GM19438 (cell line): Measurements from ENCODE around the gene PALLD.
A peak's percentile ranks its signal among the peaks of the same experiment; 100 is the strongest.
"Not testable (repeated sequence)": the region's sequence is repeated elsewhere in the genome, so short reads cannot be mapped to it uniquely, and the experiment has no call there.

Experiments used
- ATAC-seq: cut with Tn5 transposase; IDR thresholded peaks from one replicate; pipeline ENCODE4 v1.9.1; 2021; ENCODE audit warnings: low read depth; ENCODE audit not compliant: unreplicated experiment

The PALLD gene

GRCh38 chr4:168496834-168497233 is at the start of gene PALLD:
Gene PALLD, plus strand, starts transcription at chr4:168497052.
- no peak for ATAC-seq

GRCh38 chr4:168449063-168449462 is 47.8 kb upstream of the PALLD start:
- not testable (repeated sequence) for ATAC-seq

DNA sequence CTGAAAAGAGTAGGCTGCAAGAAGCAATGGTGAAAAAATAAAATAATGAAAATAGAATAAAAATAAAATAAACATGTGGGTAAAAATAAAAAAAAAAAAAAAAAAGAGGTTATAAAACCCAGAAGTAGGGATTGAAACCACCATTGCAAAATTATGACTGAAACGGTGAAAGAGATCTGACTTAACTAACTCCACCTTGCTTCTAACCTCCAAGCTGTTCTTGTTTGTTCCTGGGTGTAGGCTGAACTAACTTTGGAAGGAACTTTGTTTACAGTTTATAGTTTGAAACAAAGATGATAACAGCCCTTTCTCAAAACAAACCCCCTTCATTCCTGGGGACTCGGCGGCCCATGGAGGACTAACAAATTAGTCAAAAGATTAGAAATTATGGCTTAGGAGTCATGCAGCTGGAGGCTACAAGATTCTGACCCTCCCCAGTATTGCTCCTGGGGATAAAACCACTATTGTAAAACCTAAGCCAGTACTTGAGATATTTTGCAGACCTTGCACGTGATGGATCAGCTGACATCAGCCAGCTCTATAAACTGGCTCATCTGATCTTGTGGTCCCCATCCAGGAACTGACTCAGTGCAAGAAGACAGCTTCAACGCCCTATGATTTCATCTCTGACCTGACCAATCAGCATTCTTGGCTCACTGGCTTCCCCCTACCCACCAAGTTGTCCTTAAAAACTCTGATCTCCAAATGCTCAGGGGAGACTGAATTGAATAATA is 47.0 kb upstream of the PALLD start:
- ATAC-seq: no peak

- no peak for ATAC-seq
Measured at GRCh38 chr4:168451331-168451730, 45.5 kb upstream of the PALLD start.

- ATAC-seq: peak; percentile 72
Measured at GRCh38 chr4:168451744-168452390, 45.0 kb upstream of the PALLD start.

GRCh38 chr4:168453146-168453545 is 43.7 kb upstream of the PALLD start:
- no peak for ATAC-seq

DNA sequence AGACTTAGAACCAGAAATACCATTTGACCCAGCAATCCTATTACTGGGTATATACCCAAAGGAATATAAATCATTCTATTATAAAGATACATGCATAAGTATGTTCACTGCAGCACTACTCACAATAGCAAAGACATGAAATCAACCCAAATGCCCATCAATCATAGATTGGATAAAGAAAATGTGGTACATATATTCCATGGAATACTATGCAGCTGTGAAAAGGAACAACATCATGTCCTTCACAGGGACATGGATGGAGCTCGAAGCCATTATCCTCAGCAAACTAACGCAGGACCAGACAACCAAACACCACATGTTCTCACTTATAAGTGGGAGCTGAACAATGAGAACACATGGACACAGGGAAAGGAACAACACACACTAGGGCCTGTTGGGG is 38.6 kb upstream of the PALLD start:
- not testable (repeated sequence) for ATAC-seq

DNA sequence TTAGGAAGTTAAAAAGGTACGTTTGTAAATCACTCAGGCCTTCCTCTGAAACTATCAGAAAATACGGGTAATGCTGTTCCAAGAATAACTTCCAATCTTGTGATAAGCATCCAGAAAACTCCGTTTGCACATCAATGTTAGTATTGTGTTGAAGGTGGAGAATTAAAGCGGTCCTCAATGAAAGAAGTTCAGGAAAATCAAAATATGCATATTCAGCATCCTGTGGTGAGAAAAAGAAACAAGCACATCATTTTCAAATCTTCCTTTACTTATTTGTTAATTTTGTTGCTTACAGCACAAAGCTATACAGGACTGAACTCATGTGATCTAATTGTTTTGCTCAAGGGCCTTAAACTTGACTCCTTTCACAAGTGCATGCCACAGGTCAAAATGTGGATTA is 35.0 kb upstream of the PALLD start:
- no peak for ATAC-seq

DNA sequence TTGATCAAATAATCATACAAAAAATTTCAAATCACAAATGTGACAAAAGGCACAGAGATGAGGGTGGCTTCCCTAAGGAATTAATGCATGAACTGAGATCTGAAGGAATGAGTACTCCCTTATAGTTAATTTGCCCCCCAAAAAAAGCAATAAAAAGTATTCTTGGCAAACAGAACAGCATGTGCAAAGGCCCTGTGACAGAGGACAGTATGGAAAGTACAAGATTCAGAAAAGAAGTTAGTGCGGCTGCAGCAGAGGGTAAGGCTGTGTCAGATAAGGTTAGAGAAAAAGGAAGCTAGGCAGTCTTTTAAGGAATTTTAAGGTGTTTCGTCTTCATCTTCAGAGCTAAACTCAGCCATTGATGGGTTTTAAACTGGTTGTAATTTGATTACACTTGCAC is 23.9 kb upstream of the PALLD start:
- ATAC-seq: no peak

DNA sequence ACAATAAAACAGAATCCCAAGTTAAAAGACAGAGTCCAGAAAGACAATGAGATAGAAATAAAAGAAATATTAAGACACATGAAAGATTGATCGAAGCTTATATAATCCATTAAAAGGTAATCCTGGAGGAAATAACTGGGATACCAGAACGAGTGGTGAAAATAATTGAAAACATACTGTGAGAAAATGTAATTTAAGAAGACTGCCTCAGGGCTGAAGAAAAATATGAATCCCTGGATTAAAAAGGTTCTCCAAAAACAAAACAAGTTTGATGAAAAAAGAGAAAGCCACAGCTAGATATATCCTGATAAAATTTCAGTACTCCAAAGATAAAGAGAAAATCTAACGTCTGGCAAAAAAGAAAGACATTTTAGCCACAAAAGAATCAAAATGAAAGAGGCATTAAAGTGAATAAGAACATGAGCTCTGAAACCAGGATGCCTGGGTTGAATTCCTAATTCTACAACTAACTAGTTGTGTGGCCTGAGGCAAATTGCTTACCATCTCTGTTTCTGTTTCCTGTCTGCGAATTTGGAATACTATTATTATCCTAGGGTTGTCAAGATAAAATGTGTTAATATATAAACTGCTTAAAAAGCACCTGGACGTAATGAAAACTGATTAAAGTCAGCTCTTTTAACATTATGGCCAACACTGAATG is 22.1 kb upstream of the PALLD start:
- ATAC-seq: no peak

GRCh38 chr4:168475745-168476144 is 21.1 kb upstream of the PALLD start:
- no peak for ATAC-seq

DNA sequence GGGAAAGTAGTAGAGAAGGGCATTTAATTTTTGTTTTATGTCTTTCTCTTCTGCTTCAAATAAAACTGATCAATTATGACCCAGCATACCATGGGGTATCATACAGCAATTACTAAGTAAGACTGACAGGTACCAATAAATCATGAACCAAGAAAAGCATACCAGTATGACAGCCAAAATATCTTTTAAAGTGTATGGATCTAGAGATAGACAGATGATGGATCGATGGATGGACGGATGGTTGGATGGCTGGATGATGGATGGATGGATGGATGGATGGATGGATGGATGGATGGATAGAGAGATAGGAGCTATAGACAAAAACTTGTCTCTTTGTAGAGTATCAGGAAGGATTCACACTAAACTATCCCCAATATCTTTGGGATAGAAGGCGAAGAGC is 18.0 kb upstream of the PALLD start:
- ATAC-seq: no peak

GRCh38 chr4:168480931-168481611 is 15.8 kb upstream of the PALLD start:
- ATAC-seq: no peak

DNA sequence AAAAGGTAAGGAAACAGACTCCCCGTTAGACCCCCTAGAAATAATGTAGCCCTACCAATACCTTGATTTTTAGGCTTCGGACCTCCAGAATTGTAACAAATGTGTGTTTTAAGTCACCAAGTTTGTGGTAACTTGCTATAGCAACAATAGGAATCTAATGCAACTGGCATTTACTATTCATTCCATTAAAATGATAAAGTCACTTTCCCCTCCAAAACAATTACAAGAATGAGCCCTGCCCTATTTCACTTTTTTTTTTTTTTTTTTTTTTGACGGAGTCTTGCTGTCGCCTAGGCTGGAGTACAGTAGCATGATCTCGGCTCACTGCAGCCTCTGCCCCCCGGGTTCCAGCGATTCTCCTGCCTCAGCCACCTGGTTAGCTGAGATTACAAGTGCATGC is 13.0 kb upstream of the PALLD start:
- ATAC-seq: no peak

DNA sequence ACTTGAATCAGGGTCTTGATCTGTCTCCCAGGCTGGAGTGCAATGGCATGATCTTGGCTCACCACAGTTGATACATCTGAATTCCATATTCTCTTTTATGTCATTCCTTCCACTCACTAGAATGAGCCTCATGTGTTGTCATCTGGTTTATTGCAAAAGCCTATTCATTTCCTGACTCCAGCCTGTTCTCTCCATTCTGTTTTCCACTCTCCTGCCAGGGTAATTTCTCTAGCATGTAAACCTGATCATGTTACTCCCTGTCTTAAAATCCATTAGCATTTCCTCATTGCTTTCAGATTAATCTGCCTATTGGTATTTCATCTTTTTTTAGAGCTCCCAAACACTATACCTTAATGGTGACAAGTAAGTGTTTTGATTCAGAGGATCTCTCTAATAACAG is 12.2 kb upstream of the PALLD start:
- no peak for ATAC-seq

DNA sequence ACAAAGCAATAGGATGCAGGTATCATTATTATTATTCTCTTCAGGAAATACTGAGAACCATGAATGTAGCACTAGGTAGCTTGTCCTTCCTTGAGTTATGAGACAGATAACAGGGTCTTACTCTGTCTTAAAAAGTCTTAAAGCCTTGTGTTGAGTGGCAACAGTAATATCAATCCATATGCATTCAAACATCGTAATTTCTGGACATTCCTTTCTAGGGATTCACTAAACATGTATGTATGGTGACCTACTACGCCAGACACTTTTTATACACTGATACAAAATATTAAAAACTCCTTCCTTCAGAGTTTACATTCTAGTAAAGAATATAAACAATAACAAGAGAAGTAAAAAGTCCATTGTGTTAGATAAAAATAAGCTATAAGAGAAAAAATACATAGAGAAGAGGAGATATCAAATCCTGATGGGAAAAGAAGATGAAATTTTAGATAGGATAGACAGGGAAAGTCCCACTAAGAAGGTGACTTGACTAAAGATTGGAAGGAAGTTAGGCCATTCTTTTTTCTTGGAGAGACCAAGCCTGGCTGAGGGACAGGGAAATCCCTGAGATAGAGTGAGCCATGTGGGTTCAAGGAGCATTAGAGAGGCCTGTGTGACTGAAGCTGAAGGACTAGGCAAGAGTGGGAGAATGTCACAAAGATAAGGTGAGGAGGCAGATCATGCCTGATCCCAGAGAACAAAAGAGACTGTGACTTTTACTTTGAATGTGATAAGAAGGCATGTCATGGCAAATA is 11.5 kb upstream of the PALLD start:
- ATAC-seq: no peak

- no peak for ATAC-seq
Measured at GRCh38 chr4:168486912-168487281, 10.0 kb upstream of the PALLD start.

GRCh38 chr4:168487282-168488035 is 9.4 kb upstream of the PALLD start:
- no peak for ATAC-seq

DNA sequence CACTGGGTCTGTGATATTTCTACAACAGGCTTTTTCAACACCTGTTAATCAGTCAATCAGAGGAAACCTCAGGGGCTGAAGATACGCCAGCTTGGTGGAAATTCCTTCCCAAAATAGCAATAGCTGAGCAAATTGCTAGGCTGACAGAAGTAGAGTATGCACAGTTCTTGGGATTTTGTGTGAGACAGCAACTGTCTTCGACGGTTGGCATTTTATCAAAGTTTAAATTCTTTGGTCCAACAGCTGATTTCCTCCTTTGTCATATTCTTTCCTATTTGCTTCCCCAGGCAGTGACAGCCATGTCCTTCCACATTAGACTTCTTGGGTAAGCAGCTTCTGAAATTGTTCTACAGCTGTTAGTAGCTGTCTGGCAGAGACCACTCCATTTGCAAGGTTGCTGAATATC is 8.0 kb upstream of the PALLD start:
- ATAC-seq: no peak

DNA sequence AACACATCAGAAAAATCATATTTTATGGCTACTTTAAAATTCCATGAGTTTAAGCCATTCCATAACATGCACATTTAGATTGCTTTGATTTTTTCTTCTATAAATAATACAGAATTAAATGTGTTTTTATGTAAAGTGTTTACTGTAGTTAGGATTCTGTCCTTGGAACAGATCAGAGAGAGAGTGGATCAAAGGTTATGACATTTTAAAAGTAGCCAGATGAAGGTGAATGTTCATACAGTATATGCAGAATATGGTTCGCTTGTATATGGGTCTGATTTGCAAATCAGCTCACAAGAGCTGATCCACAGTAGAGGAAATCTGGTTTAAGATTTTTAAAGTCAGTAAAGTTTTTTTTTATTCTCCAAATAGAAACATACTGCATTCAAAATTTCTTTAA is 7.2 kb upstream of the PALLD start:
- ATAC-seq: no peak
